ENCODE results near the gene MXRA8.

Gene MXRA8

GRCh38 chr1:1365875-1366698 is 7.7 kb upstream of the MXRA8 start:
- no peak for DNase-seq

GRCh38 chr1:1364266-1364665 is 5.9 kb upstream of the MXRA8 start:
- no peak for DNase-seq

- DNase-seq: peak; percentile 78
Measured at GRCh38 chr1:1361982-1362423, 3.6 kb upstream of the MXRA8 start.

GRCh38 chr1:1361233-1361981 is 3.1 kb upstream of the MXRA8 start:
- no peak for DNase-seq

- peak; percentile 91 for DNase-seq
Measured at GRCh38 chr1:1360506-1361169, 2.3 kb upstream of the MXRA8 start.

GRCh38 chr1:1359664-1360468 is 1.5 kb upstream of the MXRA8 start:
- DNase-seq: peak; percentile 69

GRCh38 chr1:1359308-1359663 is 931 bp upstream of the MXRA8 start:
- peak; percentile 76 for DNase-seq

- no peak for DNase-seq
Measured at GRCh38 chr1:1357871-1358432, 403 bp downstream of the MXRA8 start.

- no peak for DNase-seq
Measured at GRCh38 chr1:1356796-1357401, 1.5 kb downstream of the MXRA8 start.

- no peak for DNase-seq
Measured at GRCh38 chr1:1356166-1356795, 2.1 kb downstream of the MXRA8 start.

GRCh38 chr1:1355416-1355815 is 2.9 kb downstream of the MXRA8 start:
- DNase-seq: no peak

- no peak for DNase-seq
Measured at GRCh38 chr1:1354271-1355247, 3.8 kb downstream of the MXRA8 start.

GRCh38 chr1:1353389-1354151 is 4.8 kb downstream of the MXRA8 start:
- no peak for DNase-seq

- DNase-seq: no peak
Measured at GRCh38 chr1:1352786-1353388, 5.5 kb downstream of the MXRA8 start.

- peak; percentile 30 for DNase-seq
Measured at GRCh38 chr1:1351511-1352427, 6.6 kb downstream of the MXRA8 start.

- peak; percentile 69 for DNase-seq
Measured at GRCh38 chr1:1349256-1350012, 8.9 kb downstream of the MXRA8 start, which contains the start of gene DVL1. Gene DVL1 (minus strand): TSS chr1:1349418. CDS start chr1:1349065, 353 bp downstream.
